ENCODE results near the gene RAD21L1.

DNA sequence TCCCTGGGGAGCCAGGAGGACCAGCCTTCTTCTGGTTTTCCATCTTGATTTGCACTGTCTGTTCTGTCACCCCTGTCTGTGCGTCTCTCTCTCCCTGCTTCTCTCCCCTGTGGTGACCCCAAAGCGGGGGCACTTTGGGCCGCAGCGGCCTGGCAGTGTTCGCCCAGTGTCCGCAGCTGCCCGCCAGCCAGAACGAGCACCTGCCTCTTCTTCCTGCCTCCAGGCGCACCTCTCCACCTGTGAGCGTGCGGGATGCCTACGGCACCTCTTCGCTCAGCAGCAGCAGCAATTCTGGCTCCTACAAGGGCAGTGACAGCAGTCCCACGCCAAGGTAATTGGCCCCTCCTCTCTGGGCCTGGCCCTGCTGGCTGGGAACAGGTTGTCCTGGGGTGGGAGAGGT is 71.1 kb downstream of the RAD21L1 start:
- TF ChIP-seq, protein P1, sequence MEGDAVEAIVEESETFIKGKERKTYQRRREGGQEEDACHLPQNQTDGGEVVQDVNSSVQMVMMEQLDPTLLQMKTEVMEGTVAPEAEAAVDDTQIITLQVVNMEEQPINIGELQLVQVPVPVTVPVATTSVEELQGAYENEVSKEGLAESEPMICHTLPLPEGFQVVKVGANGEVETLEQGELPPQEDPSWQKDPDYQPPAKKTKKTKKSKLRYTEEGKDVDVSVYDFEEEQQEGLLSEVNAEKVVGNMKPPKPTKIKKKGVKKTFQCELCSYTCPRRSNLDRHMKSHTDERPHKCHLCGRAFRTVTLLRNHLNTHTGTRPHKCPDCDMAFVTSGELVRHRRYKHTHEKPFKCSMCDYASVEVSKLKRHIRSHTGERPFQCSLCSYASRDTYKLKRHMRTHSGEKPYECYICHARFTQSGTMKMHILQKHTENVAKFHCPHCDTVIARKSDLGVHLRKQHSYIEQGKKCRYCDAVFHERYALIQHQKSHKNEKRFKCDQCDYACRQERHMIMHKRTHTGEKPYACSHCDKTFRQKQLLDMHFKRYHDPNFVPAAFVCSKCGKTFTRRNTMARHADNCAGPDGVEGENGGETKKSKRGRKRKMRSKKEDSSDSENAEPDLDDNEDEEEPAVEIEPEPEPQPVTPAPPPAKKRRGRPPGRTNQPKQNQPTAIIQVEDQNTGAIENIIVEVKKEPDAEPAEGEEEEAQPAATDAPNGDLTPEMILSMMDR (IDR thresholded peaks at IDR 0.05; ENCODE audit: insufficient read depth, low read length), result no peak
- TF ChIP-seq, protein P2, sequence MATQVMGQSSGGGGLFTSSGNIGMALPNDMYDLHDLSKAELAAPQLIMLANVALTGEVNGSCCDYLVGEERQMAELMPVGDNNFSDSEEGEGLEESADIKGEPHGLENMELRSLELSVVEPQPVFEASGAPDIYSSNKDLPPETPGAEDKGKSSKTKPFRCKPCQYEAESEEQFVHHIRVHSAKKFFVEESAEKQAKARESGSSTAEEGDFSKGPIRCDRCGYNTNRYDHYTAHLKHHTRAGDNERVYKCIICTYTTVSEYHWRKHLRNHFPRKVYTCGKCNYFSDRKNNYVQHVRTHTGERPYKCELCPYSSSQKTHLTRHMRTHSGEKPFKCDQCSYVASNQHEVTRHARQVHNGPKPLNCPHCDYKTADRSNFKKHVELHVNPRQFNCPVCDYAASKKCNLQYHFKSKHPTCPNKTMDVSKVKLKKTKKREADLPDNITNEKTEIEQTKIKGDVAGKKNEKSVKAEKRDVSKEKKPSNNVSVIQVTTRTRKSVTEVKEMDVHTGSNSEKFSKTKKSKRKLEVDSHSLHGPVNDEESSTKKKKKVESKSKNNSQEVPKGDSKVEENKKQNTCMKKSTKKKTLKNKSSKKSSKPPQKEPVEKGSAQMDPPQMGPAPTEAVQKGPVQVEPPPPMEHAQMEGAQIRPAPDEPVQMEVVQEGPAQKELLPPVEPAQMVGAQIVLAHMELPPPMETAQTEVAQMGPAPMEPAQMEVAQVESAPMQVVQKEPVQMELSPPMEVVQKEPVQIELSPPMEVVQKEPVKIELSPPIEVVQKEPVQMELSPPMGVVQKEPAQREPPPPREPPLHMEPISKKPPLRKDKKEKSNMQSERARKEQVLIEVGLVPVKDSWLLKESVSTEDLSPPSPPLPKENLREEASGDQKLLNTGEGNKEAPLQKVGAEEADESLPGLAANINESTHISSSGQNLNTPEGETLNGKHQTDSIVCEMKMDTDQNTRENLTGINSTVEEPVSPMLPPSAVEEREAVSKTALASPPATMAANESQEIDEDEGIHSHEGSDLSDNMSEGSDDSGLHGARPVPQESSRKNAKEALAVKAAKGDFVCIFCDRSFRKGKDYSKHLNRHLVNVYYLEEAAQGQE (IDR thresholded peaks at IDR 0.05; ENCODE audit: insufficient replicate concordance, low read depth), result no peak
- TF ChIP-seq POLR2AphosphoS5 (IDR thresholded peaks at IDR 0.05; ENCODE audit: low read depth), result no peak
- no peak for TF ChIP-seq SPI1 (IDR thresholded peaks at IDR 0.05; ENCODE audit: borderline replicate concordance, low read depth)

All from HL-60 (cell line).